HCT116 (cell line): Measurements from ENCODE around the gene EPN1. TPM values are rescaled to one million over a fixed set of nuclear protein-coding genes. Genes with fewer than 3 reads are reported as not detected.
A peak's percentile ranks its signal among the peaks of the same experiment; 100 is the strongest.

Experiments
- ATAC-seq: fragments of 200-7000 bp; cut with Tn5 transposase; 2 replicates; pipeline ENCODE4 v1.9.1; 2020; ENCODE audit warnings: mild to moderate bottlenecking, moderate library complexity
- BruUV-seq: library from RNA; stranded (reverse); fragments of 400-500 nt; replicated peaks from 2 replicates; lab custom pipeline; 2021; lab: Mats Ljungman, UMichigan
- CTCF ChIA-PET: fragments of 300-600 bp; sonication (Branson Sonifier 250); formaldehyde crosslinking; loops from one replicate; lab custom pipeline; 2021; ENCODE audit warnings: antibody characterized with exemption; lab: Charles Lee
- POLR2A ChIA-PET: fragments of 300-600, 350-600 bp; sonication (Branson Sonifier 250); formaldehyde crosslinking; loops from one replicate; lab custom pipeline; 2021; ENCODE audit warnings: antibody characterized with exemption; lab: Charles Lee
- RAD21 ChIA-PET, 2 experiments: fragments of 300-600 bp; sonication (Branson Sonifier 250); formaldehyde crosslinking; loops; one replicate each; lab custom pipeline; 2023; ENCODE audit warnings: low total read pairs in 2 of 2; ENCODE audit not compliant: uncharacterized antibody in 2 of 2, unreplicated experiment in 2 of 2, low non-redundant PET in 1 of 2; lab: Charles Lee
- DNase-seq: peaks from one replicate; pipeline ENCODE4 v3.0.0-alpha.2; 2010; ENCODE audit warnings: low read depth, low spot score
- H2AFZ ChIP-seq: fragments of 200-600 bp; shearing (Covaris generic), sonication (generic); 2 replicates; pipeline ENCODE4 v1.6.1; 2017; ENCODE audit warnings: low read depth, mixed run types, mixed read lengths, antibody characterized with exemption, low read length; ENCODE audit not compliant: poor library complexity, severe bottlenecking
- H3K27ac ChIP-seq: 2 replicates; pipeline ENCODE4 v1.5.1; 2012; ENCODE audit warnings: low read depth, low read length
- H3K27me3 ChIP-seq: fragments of 200-600 bp; sonication (generic); 2 replicates; pipeline ENCODE4 v1.6.1; 2016; ENCODE audit warnings: mixed run types, low read length, mixed read lengths; ENCODE audit not compliant: insufficient read depth
- H3K36me3 ChIP-seq, 2 experiments: fragments of 200-500 bp in 1 of 2; fragments of 200-600 bp in 1 of 2; sonication (Bioruptor generic) in 1 of 2; sonication (generic) in 1 of 2; 2 replicates each; pipeline versions ENCODE4 v1.5.1 to v1.6.1; 2014 to 2016; ENCODE audit warnings: low read length in 2 of 2, inconsistent platforms in 1 of 2, mixed read lengths in 1 of 2, mixed run types in 1 of 2; ENCODE audit not compliant: insufficient read depth in 2 of 2, control insufficient read depth in 1 of 2
- H3K4me1 ChIP-seq, 2 experiments: fragments of 200-600 bp in 1 of 2; sonication (generic) in 1 of 2; 2 replicates each; pipeline versions ENCODE4 v1.5.1 to v1.6.1; 2012 to 2017; ENCODE audit warnings: low read length in 2 of 2, inconsistent platforms in 1 of 2, mild to moderate bottlenecking in 1 of 2, mixed read lengths in 1 of 2, mixed run types in 1 of 2, moderate library complexity in 1 of 2; ENCODE audit not compliant: insufficient read depth in 2 of 2, control insufficient read depth in 1 of 2
- H3K4me2 ChIP-seq: fragments of 200-600 bp; sonication (generic); 2 replicates; pipeline ENCODE4 v1.6.1; 2017; ENCODE audit warnings: mixed run types, low read length, mixed read lengths
- H3K4me3 ChIP-seq, 2 experiments: fragments of 200-600 bp in 1 of 2; sonication (generic) in 1 of 2; replicated peaks in 1 of 2; 2 replicates each; pipeline ENCODE4 v1.5.1; 2011 to 2016; ENCODE audit warnings: low read length in 2 of 2, control low read depth in 1 of 2, low read depth in 1 of 2, mild to moderate bottlenecking in 1 of 2, mixed read lengths in 1 of 2, mixed run types in 1 of 2
- H3K79me2 ChIP-seq: fragments of 200-600 bp; sonication (generic); 2 replicates; pipeline ENCODE4 v1.6.1; 2017; ENCODE audit warnings: mild to moderate bottlenecking, mixed run types, low read length, moderate library complexity, mixed read lengths; ENCODE audit not compliant: insufficient read depth
- H3K9ac ChIP-seq: fragments of 200-600 bp; sonication (generic); 2 replicates; pipeline ENCODE4 v1.6.1; 2016; ENCODE audit warnings: low read length, mixed read lengths
- H3K9me2 ChIP-seq: fragments of 200-600 bp; sonication (generic), shearing (Covaris generic); 2 replicates; pipeline ENCODE4 v1.6.1; 2017; ENCODE audit warnings: mixed run types, mild to moderate bottlenecking, moderate library complexity; ENCODE audit not compliant: insufficient read depth
- H3K9me3 ChIP-seq, 2 experiments: fragments of 200-500 bp in 1 of 2; fragments of 200-600 bp in 1 of 2; sonication (Bioruptor generic) in 1 of 2; sonication (generic) in 1 of 2; 2 replicates each; pipeline ENCODE4 v1.6.1; 2014 to 2017; ENCODE audit warnings: low read length in 2 of 2, mixed read lengths in 2 of 2, inconsistent platforms in 1 of 2, low read depth in 1 of 2, mild to moderate bottlenecking in 1 of 2, mixed run types in 1 of 2, moderate library complexity in 1 of 2; ENCODE audit not compliant: control insufficient read depth in 1 of 2, insufficient read depth in 1 of 2
- H4K20me1 ChIP-seq: fragments of 200-600 bp; sonication (generic), shearing (Covaris generic); 2 replicates; pipeline ENCODE4 v1.6.1; 2017; ENCODE audit warnings: mixed run types, mild to moderate bottlenecking, moderate library complexity; ENCODE audit not compliant: insufficient read depth
- CEBPB ChIP-seq: IDR thresholded peaks from 2 replicates; pipeline ENCODE4 v1.6.1; 2012; ENCODE audit warnings: low read depth
- POLR2A ChIP-seq: IDR thresholded peaks from 2 replicates; pipeline ENCODE4 v1.7.0; 2011; ENCODE audit warnings: borderline replicate concordance; ENCODE audit not compliant: insufficient read depth, insufficient read length; ENCODE audit errors: extremely low read depth
- RAD21 ChIP-seq: IDR thresholded peaks from 2 replicates; pipeline ENCODE4 v1.6.1; 2012; ENCODE audit warnings: low read depth, mild to moderate bottlenecking
- SP1 ChIP-seq: IDR thresholded peaks from 2 replicates; pipeline ENCODE4 v1.6.1; 2012; ENCODE audit warnings: low read depth
- SRF ChIP-seq: IDR thresholded peaks from 2 replicates; pipeline ENCODE4 v1.6.1; 2012; ENCODE audit warnings: low read depth
- TCF7L2 ChIP-seq: IDR thresholded peaks from 2 replicates; pipeline ENCODE4 v1.7.0; 2011; ENCODE audit warnings: borderline replicate concordance, inconsistent platforms; ENCODE audit not compliant: insufficient read depth, insufficient read length; ENCODE audit errors: extremely low read depth
- ZFX ChIP-seq: fragments of 450-650 bp; IDR thresholded peaks from 2 replicates; pipeline ENCODE4 v1.6.1; 2017
- ZNF274 ChIP-seq: fragments of 200-500 bp; sonication (Bioruptor generic); IDR thresholded peaks from 2 replicates; pipeline ENCODE4 v1.6.1; 2014; ENCODE audit warnings: mild to moderate bottlenecking, low read depth, low read length, inconsistent platforms
- intact Hi-C: fragments of 100-400 bp; cut with micrococcal nuclease; formaldehyde crosslinking; loops from 2 replicates; pipeline ENCODE4 v1.10.0; 2022
- total RNA-seq: library from RNA; stranded (reverse); gene quantifications from one replicate; pipeline ENCODE4 v1.2.1, GENCODE V29; 2021; ENCODE audit not compliant: unreplicated experiment
- TF ChIP-seq, protein P1 (sequence below): IDR thresholded peaks from 2 replicates; pipeline ENCODE4 v1.6.1; 2012
- TF ChIP-seq, protein P2 (sequence below): IDR thresholded peaks from 2 replicates; pipeline ENCODE4 v1.6.1; 2012

Gene EPN1
- total RNA-seq, 1 experiment from 2014 or later = 122 TPM

DNA sequence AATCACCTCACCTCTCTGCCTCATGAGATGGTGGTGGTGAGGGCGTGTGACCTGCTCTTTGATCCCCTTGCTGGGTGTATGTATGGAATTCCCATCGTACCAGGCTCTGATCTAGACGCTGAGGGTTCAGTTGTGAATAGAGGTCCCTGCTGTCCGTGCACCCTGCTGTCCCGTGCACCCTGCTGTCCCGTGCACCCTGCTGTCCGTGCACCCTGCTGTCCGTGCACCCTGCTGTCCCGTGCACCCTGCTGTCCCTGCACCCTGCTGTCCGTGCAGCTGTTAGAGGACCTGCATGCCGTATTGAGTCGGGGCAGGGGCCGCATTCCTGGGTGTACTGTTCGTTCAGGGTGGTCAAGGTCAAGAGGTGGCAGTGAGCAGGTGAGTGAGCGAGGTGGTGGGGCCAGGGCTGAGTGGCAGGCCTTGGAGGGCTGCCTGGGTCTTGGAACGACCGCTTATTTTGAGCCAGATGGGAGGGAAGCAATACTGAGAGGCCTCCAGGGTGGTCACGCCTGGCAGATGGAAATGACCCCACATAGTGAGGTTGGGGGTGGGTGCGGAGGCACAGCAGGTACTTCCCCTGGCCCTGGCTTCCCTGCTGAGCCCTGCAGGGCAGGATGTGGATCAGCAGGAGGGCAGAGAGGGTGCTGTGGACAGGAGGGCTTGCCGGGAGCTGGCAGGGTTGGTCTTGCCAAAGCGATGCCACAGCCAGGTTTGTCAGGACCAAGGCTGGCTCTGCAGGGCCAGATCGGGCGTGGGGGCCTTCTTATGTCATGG is 4.6 kb upstream of the EPN1 start:
- peaks cover 92% of the 10 kb centered on the region for H3K79me2 ChIP-seq
- no peak overlapping the region for H3K4me3 ChIP-seq
- no peaks in the 10 kb centered on the region for H3K27me3 ChIP-seq
- no peaks in the 10 kb centered on the region for H3K9me2 ChIP-seq
- ATAC-seq (no peak), DNase-seq (no peak)
- TF ChIP-seq ZNF274 (no peak), SRF (no peak), RAD21 (no peak), ZFX (no peak), POLR2A (no peak), SP1 (no peak), TCF7L2 (no peak), CEBPB (no peak)
- TF ChIP-seq, protein P1, sequence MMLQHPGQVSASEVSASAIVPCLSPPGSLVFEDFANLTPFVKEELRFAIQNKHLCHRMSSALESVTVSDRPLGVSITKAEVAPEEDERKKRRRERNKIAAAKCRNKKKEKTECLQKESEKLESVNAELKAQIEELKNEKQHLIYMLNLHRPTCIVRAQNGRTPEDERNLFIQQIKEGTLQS = no peak
- TF ChIP-seq, protein P2, sequence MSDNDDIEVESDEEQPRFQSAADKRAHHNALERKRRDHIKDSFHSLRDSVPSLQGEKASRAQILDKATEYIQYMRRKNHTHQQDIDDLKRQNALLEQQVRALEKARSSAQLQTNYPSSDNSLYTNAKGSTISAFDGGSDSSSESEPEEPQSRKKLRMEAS = no peak
- H3K36me3 ChIP-seq = peaks cover 31 to 49% of the 10 kb centered on the region in 2 experiments
- ChIA-PET CTCF (interaction anchor here (0.7 to 2.3 kb wide), 4 partner anchors 13 to 38 kb away, joined by 3 to 23 read pairs (median 10); partner anchors contain the start of gene U2AF2), RAD21 (no interaction called here), POLR2A (no interaction called here)
- no peak overlapping the region for H3K9ac ChIP-seq
- no TSS peak for BruUV-seq
- H3K27ac ChIP-seq = peak overlapping the region; percentile 10; the same call in 1 of the 2 replicates
- H3K4me2 ChIP-seq = no peak overlapping the region
- H3K9me3 ChIP-seq = no peaks in the 10 kb centered on the region
- intact Hi-C loops = no loop called here
- no peak overlapping the region for H2AFZ ChIP-seq
- H4K20me1 ChIP-seq = peaks cover 14% of the 10 kb centered on the region; the same call in 1 of the 2 replicates
- H3K4me1 ChIP-seq = peaks cover 7 to 49% of the 10 kb centered on the region in 2 experiments
